ENCODE measurements around the gene CEBPG.

Gene CEBPG

GRCh38 chr19:33388725-33389420, 15.4 kb downstream of the CEBPG start:
- TF ChIP-seq CTCF (IDR thresholded peaks at IDR 0.05; ENCODE audit: low read depth, low read length, missing control alignments), result no peak
- DNase-seq (ENCODE audit: extremely low read depth, low read depth), result no peak
- H3K4me3 ChIP-seq (replicated peaks; ENCODE audit: low read depth, low read length), result no peak overlapping the region

GRCh38 chr19:33389421-33390100, 16.1 kb downstream of the CEBPG start:
- no peak for TF ChIP-seq CTCF (IDR thresholded peaks at IDR 0.05; ENCODE audit: low read depth, low read length, missing control alignments)
- no peak overlapping the region for H3K4me3 ChIP-seq (replicated peaks; ENCODE audit: low read depth, low read length)
- no peak for DNase-seq (ENCODE audit: extremely low read depth, low read depth)

- no peak for DNase-seq (ENCODE audit: extremely low read depth, low read depth)
- TF ChIP-seq CTCF (IDR thresholded peaks at IDR 0.05; ENCODE audit: low read depth, low read length, missing control alignments), result no peak
Measured at GRCh38 chr19:33390101-33390907, 16.8 kb downstream of the CEBPG start.

GRCh38 chr19:33390908-33391630, 17.6 kb downstream of the CEBPG start:
- H3K4me3 ChIP-seq (replicated peaks; ENCODE audit: low read depth, low read length), result no peak overlapping the region
- no peak for TF ChIP-seq CTCF (IDR thresholded peaks at IDR 0.05; ENCODE audit: low read depth, low read length, missing control alignments)

More at GRCh38 chr19:33390101-33390907, 16.8 kb downstream of the CEBPG start:
- no peak overlapping the region for H3K4me3 ChIP-seq (replicated peaks; ENCODE audit: low read depth, low read length)

GRCh38 chr19:33391631-33392249, 18.2 kb downstream of the CEBPG start:
- DNase-seq (ENCODE audit: extremely low read depth, low read depth), result no peak
- no peak for TF ChIP-seq CTCF (IDR thresholded peaks at IDR 0.05; ENCODE audit: low read depth, low read length, missing control alignments)
- H3K4me3 ChIP-seq (replicated peaks; ENCODE audit: low read depth, low read length), result no peak overlapping the region

More at GRCh38 chr19:33390908-33391630, 17.6 kb downstream of the CEBPG start:
- no peak for DNase-seq (ENCODE audit: extremely low read depth, low read depth)
